HG02759 (cell line): ENCODE measurements around the gene MRPL41.
A peak's percentile ranks its signal among the peaks of the same experiment; 100 is the strongest.
"Not testable (repeated sequence)": the region's sequence is repeated elsewhere in the genome, so short reads cannot be mapped to it uniquely, and the experiment has no call there.

ENCODE experiments used
- ATAC-seq: cut with Tn5 transposase; IDR thresholded peaks from one replicate; pipeline ENCODE4 v1.9.1; 2021; ENCODE audit warnings: mild to moderate bottlenecking, moderate library complexity; ENCODE audit not compliant: unreplicated experiment

The MRPL41 gene

DNA sequence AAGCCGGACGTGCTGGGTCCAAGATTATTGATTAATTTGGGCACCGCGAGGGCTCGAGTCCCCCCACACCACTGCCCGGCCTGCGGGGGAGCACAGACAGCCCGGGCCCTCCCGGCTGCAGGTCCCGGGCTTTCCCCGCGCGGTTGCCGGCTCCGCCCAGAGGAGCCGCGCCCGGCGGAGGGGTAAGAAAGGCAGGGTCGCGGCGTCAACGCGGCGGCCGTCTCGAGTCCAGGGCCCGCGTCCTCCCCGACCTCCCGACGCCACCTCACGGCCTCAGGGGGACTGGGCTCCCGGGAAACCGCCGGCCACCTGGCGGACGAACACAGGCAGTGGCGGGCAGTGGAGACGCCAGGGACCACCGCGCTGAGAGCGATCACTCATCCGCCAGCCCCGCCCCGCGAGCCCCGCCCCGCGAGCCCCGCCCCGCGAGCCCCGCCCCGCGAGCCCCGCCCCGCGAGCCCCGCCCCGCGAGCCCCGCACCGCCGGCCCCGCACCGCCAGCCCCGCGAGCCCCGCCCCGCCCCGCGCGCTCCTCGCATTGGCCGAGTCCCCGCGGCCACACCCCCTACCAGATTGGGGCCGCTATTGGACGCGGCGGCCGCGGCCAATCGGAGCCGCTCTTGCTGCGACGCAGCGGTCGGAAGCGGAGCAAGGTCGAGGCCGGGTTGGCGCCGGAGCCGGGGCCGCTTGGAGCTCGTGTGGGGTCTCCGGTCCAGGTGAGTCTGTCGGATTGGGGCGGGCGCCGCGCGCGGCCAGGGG, at the start of gene MRPL41:
Gene MRPL41, plus strand, starts transcription at position 616 of the 758 bp plus-strand sequence. CDS start 203 bp downstream, outside the sequence.
- peak; percentile 85 for ATAC-seq

DNA sequence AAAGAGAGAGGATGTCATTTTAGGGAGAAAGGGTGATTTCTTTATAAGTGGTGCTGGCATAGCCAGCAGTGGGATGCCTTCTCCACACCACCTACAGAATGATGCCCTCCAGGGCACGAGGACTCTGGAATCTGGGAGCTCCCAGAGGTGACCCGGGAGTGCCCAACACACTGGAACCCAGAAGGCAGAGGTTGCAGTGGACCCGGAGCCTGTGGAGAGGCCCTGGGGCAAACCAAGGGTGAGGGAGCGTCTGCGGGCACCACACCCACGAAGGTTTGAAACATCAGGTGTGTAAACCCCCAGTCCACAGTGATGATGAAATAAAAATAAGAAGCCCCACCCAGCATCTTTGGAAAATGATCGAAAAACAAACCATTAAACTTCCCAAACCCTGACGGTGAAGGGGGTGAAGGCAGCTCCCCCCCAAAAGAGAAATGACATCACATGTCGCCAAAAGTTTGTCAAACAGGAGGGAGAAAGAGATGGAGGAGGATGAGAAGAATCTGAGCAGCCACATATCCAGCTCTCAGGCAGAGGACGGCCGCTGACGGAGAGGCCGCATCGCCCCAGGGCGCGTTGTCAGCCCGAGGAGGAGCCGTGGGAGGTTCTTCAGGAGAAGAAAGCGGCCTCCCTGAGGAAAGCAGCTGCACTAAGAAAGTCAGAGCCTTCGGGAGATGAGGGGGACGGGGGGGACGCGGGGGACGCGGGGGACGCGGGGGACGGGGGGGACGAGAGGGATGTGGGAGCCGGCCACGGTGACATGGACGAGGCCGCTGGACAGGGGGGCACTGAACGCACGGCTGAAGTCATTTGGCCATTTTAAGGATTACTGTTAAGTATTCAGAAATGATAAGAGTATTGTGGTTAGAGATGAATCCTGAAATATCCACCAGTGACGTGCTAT, 49.4 kb upstream of the MRPL41 start:
- no peak for ATAC-seq

DNA sequence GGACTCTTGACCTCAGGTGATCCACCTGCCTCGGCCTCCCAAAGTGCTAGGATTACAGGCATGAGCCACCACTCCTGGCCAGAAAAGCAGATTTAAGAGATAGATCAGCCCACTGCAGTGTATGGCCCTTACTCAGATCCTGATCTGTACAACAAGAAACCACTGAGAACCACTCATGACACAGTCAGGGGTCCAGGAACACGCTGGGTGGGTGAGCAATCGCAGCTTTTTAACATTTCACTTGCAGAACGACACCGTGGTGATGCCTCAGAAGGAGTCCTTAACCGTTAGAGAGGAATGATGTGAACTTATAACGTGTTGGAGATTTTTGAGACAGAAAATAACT, 47.3 kb upstream of the MRPL41 start:
- no peak for ATAC-seq

DNA sequence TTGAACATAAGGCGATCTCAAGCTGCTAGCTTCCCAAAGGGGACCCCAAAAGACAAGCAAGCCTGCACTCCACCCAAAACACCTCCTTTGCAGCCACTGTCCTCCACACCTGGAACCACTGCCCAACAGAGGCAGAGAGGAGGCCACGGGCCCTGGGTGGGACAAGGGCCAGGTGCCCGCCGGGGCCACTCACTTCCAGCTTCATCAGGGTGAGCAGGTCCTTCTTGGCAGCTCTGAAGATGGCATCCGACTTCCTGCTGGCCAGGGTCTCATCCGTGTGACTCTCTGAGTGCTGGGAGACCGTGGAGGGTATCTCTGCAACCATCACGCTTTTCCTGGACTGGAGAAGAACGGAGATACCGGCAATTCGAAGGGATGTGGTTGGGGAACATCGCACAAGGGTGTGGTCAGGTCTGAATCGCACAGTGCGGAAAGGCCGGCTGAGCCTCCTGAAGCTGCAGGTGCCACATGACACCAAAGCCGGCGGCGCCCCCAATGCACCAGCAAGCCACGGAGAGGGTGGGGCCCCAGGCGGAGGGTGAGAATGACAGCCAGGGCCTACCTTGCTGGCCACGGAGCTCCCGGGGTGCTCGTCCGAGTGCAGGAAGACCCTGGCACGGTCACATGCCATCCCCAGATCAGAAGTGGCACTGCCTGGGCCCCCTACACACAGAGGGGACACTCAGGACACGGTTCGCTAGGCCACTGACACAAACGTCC, 46.1 kb upstream of the MRPL41 start:
- no peak for ATAC-seq

DNA sequence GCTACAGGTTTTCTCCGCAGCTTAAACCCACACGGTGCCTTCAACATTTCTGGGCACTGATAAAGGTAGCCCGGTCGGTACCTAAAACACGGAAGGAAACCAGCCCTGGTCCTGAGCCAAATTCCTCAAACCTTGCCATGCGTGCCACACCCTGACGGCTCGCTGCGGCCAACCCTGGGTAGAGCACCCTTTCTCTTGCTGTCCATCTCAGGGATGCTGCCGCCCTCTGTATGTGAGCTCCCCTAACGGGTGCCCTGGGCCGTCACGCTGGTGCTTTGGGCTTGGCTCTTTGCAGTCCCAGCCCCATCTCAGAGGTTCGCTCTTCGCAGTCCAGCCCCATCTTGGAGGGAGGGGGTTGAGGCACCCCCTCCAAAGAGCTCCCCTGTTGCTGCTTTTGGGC, 45.4 kb upstream of the MRPL41 start:
- no peak for ATAC-seq

DNA sequence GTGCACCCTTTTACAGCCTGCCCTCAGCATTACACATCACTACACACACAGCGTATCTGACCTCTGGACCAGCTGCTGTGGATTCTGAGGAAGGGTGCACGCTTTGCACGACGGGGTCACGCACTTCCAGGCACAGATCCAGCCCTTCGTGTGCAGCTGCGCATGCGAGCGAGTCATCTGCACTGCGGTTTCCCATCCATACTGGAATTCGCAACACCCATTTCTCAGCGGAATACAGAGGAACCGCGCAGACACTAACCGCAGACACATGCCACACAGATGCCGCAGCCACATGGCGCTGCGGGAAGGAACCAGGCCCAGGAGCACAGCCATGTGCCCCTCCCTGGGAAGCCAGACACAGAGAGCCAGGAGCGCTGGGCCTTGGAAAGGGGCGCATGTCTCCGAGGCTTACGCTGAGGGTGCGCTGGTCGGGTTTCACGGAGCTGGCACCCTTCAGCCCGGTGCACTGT, 44.9 kb upstream of the MRPL41 start:
- no peak for ATAC-seq

DNA sequence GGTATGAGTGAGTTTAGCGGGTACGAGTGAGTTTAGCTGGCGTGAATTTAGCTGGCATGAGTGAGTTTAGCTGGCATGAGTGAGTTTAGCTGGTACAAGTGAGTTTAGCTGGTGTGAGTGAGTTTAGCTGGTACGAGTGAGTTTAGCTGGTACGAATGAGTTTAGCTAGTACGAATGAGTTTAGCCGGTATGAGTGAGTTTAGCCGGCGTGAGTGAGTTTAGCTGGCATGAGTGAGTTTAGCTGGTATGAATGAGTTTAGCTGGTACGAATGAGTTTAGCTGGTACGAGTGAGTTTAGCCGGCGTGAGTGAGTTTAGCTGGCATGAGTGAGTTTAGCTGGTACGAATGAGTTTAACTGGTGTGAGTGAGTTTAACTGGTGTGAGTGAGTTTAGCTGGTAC, 42.5 kb upstream of the MRPL41 start:
- ATAC-seq = no peak

DNA sequence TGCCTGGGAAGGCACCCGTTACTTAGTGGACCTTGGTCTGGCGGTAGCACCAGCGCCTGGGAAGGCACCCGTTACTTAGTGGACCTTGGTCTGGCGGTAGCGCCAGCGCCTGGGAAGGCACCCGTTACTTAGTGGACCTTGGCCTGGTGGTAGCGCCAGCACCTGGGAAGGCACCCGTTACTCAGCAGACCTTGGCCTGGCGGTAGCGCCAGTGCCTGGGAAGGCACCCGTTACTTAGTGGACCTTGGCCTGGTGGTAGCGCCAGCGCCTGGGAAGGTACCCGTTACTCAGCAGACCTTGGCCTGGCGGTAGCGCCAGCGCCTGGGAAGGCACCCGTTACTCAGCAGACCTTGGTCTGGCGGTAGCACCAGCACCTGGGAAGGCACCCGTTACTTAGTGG, 40.6 kb upstream of the MRPL41 start:
- not testable (repeated sequence) for ATAC-seq

DNA sequence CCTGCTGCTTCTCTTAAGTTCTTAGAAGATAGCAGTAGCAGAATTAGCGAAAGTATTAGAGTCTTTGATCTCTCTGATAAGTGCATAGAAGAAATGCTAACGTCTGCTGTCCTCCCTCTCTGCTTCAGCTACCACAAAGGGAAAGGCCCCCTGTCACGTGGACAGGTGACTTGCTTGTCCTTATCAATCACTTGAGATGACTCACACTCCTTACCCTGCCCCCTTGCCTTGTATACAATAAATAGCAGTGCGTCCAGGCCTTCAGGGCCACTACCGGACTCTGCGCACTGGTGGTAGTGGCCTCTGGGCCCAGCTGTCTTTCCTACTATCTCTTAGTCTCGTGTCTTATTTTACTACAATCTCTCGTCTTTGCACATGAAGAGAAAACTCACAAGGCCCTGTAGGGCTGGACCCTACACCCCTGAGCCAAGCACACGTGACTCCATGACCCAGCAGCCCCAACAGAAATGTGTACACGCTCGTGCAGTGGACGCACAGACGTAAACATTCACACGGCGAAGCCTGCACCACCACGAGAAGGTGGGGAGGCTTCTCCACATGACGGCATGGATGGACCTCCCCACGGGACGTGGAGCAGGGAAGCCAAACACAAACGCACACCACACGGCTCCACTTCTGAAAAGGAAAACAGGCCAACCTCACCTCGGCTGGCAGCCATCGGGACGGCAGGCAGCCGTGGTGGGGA, 39.8 kb upstream of the MRPL41 start:
- no peak for ATAC-seq

DNA sequence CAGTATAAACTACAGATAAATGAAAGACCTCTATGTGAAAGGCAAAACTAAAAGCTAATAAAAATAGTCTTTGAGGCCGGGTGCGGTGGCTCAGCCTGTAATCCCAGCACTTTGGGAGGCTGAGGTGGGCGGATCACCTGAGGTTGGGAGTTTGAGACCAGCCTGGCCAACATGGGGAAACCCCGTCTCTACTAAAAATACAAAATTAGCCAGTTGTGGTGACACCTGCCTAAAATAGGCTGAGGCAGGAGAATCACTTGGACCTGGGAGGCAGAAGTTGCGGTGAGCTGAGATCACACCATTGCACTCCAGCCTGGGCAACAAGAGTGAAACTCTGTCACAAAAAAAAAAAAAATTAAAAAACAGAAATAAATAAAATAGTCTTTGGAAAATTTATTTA, 38.5 kb upstream of the MRPL41 start:
- ATAC-seq = not testable (repeated sequence)

DNA sequence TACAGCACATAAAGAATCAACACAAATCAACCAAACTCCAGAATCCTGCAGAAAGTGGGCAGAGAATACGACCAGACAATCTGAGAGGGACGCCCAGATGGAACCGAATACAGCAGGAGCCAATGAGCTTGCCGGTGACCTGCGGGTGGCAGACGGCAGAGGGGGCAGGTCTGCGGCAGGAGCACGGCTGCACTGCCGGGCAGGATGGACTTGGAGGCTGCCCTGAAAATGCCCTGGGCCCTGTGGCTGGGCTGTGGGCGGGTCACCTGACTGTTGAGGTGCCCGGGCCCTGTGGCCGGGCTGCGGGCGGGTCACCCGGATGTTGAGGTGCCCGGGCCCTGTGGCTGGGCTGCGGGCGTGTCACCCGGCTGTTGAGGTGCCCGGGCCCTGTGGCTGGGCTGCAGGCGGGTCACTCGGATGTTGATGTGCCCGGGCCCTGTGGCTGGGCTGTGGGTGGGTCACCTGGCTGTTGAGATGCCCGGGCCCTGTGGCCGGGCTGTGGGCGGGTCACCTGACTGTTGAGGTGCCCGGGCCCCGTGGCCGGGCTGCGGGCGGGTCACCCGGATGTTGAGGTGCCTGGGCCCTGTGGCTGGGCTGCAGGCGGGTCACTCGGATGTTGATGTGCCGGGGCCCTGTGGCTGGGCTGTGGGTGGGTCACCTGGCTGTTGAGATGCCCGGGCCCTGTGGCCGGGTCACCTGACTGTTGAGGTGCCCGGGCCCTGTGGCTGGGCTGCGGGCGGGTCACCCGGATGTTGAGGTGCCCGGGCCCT, 37.7 kb upstream of the MRPL41 start:
- not testable (repeated sequence) for ATAC-seq

DNA sequence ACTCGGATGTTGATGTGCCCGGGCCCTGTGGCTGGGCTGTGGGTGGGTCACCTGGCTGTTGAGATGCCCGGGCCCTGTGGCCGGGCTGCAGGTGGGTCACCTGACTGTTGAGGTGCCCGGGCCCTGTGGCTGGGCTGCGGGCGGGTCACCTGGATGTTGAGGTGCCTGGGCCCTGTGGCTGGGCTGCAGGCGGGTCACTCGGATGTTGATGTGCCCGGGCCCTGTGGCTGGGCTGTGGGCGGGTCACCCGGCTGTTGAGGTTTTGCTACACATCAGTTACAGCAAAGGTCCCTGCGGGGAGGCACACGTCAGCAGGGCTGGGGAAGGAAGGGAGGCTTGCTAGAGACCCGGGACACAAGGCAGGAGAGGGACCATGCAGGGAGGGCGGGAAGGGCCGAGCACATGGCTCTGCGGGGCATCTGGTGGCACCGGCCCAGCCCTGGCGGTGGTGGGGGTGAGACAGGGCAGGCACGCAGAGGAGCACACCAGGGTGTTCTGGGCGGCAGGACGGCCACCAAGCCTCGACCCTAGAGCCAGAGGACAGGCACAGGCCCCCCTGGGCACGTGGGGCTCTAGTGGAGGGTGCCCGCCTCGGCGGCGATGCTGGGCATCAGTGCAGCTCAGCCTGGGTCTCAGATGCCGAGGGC, 36.9 kb upstream of the MRPL41 start:
- ATAC-seq = no peak

DNA sequence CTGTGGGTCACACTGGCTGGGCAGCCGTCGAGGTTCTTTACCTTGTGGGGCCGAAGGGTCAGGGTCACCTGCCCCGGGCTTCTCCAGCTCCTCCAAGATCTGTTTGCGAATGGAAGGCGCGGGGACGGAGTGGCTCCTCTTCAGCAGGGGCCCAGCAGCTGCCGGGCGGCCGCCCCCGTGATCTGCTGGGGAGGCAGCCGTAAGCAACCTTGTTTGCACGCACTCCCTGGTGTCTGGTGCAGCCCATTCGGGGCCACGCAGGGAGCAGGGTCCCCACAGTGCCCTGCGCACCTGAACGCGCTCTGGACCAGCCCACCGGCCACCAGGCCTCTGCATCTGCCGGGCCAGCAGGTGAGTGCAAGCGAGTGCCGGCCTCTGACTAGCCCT, 36.3 kb upstream of the MRPL41 start:
- ATAC-seq = no peak

DNA sequence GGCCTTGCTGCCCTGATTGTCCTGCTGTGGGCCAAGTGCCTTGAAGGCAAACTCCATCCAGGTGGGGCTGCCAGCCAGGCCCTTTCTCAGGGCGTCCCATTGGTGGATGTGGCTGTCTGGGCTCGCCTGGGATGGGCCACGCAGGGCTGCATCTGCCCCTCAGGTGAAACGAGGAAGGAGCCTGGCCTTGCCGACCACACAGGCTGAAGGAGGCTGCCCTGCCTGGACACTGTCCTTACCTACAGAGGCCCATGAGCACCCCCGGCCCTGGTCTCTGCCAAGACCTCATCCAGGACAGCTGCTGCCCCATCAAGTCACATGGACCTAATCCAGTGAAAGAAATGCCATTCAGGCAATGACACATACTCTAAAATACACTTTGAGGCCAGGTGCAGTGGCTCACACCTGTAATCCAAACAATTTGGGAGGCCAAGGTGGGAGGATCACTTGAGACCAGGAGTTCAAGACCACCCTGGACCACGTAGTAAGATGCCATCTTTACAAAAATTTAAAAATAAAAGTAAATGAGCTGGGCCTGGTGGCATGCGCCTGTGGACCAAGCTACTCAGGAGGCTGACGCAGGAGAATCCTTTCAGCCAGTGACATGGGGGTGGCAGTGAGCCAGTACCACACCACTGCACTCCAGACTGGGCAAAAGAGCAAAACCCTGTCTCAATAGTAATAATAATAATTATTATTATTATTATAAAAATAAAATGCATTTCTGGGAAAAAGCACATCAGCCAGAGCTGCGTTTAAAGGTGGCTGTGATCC, 35.3 kb upstream of the MRPL41 start:
- ATAC-seq = no peak

DNA sequence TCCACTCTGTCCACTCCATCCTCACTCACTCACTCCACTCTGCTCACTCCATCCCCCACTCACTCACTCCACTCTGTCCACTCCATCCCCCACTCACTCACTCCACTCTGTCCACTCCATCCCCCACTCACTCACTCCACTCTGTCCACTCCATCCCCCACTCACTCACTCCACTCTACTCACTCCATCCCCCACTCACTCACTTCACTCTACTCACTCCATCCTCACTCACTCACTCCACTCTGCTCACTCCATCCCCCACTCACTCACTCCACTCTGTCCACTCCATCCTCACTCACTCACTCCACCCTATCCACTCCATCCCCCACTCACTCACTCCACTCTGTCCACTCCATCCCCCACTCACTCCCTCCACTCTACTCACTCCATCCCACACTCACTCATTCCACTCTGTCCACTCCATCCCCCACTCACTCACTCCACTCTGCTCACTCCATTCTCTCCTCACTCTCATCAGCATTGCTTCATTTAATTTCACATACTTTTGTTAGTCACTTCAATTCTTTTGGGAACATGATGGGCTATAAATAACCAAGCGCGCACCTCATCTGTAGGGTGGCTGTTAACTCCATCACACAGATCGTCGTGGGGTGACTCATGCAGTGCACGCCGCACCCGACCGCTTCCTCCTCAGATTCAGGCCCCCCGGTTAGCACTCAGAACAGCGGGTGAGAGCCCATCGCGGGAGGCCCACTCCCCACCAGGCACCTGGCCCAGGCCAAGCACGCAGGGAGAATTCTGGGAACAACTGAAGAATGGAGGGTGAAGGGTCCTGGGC, 32.8 kb upstream of the MRPL41 start:
- ATAC-seq = not testable (repeated sequence)

DNA sequence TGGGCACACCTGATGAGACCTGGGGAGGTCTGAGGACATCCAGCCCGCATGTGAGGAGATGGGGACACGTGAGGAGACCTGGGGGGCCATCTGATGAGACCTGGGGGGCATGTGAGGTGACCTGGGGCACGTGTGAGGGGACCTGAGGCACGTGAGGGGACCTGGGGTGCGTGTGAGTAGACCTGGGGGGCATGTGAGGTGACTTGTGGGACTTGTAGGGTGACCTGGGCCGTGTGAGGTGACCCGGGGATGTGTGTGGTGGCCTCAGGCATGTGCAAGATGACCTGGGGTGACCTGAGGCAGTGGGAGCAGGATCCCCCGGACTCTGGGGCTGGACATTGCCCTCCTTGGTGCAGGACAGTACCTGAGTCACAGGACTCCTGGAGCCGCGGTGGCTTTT, 32.1 kb upstream of the MRPL41 start:
- no peak for ATAC-seq

DNA sequence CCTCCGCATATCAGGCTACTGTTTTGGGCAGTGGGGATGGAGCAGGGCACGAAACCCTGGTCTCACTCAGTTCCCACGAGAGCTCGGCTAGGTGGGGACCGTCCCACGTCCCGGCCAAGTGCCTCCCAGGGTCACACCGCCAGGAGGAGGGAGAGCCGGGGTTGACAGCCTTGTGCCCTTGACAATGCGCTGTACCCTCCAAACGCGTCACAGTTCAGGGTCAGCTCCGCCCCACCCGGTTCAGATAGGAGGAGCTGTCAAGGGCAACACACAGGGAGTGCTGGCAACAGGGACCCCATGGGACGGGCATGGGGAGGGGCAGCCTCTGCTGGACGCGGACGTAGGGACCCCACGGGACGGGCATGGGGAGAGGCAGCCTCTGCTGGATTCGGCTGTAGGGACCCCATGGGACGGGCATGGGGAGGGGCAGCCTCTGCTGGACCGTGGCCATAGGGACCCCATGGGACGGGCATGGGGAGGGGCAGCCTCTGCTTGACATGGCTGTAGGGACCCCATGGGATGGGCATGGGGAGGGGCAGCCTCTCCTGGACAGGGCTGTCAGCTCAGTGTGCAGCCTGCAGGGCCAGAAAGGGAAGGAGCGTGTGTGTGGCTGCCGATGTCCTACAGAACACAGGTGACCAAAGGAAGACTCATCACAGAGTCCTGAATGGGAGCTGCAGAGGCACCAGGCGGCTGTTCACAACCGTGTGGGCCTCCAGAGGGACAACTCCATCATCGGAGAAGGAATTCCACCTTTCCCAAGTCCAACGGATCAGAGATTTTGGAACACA, 30.9 kb upstream of the MRPL41 start:
- no peak for ATAC-seq
